ENCODE data around the gene DHFR.

The DHFR gene

GRCh38 chr5:80597500-80597899 is 57.3 kb downstream of the DHFR start:
- TF ChIP-seq, protein P1, sequence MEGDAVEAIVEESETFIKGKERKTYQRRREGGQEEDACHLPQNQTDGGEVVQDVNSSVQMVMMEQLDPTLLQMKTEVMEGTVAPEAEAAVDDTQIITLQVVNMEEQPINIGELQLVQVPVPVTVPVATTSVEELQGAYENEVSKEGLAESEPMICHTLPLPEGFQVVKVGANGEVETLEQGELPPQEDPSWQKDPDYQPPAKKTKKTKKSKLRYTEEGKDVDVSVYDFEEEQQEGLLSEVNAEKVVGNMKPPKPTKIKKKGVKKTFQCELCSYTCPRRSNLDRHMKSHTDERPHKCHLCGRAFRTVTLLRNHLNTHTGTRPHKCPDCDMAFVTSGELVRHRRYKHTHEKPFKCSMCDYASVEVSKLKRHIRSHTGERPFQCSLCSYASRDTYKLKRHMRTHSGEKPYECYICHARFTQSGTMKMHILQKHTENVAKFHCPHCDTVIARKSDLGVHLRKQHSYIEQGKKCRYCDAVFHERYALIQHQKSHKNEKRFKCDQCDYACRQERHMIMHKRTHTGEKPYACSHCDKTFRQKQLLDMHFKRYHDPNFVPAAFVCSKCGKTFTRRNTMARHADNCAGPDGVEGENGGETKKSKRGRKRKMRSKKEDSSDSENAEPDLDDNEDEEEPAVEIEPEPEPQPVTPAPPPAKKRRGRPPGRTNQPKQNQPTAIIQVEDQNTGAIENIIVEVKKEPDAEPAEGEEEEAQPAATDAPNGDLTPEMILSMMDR (IDR thresholded peaks at IDR 0.05; ENCODE audit: insufficient read depth, low read length, missing control alignments): no peak
- ChIA-PET CTCF (no interaction called here), POLR2A (no interaction called here)
- DNase-seq (ENCODE audit: low read depth, low spot score): no peak
- no peak overlapping the region for H3K4me3 ChIP-seq (ENCODE audit: low read depth, low read length)

- DNase-seq (ENCODE audit: low read depth, low spot score): no peak
- TF ChIP-seq, protein P1 (IDR thresholded peaks at IDR 0.05; ENCODE audit: insufficient read depth, low read length, missing control alignments): no peak
- no peak overlapping the region for H3K4me3 ChIP-seq (ENCODE audit: low read depth, low read length)
- POLR2A ChIA-PET: no interaction called here
- CTCF ChIA-PET: interaction anchor here (0.5 kb wide), 1 partner anchor 359 kb away, joined by 3 read pairs; no protein-coding TSS in a partner anchor
Measured at GRCh38 chr5:80594810-80595209, 60.0 kb downstream of the DHFR start.

- TF ChIP-seq, protein P1 (IDR thresholded peaks at IDR 0.05; ENCODE audit: insufficient read depth, low read length, missing control alignments): no peak
- POLR2A ChIA-PET: no interaction called here
- CTCF ChIA-PET: no interaction called here
Measured at GRCh38 chr5:80592761-80593160, 62.0 kb downstream of the DHFR start.

DNA sequence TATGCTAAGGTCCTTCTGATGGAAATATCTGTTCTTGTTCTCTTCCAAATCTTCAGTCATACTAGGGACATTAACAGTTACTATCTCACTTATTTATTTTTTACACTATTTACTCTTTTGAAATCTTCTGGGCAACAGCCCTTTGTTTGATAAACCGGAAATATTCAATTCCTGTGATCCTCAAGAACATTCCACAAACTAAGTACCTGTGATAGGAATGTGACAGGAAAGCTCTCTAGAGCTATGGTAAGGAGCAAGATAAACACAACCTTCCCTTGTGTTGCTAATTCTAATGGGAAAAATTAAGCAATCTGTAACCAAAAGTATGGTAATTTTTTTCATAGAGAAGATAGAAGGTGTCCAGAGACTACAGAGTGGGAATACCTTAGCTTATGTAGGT is 62.7 kb downstream of the DHFR start:
- TF ChIP-seq, protein P1 (IDR thresholded peaks at IDR 0.05; ENCODE audit: insufficient read depth, low read length, missing control alignments): no peak
- ChIA-PET POLR2A (no interaction called here), CTCF (no interaction called here)
- no peak overlapping the region for H3K4me3 ChIP-seq (ENCODE audit: low read depth, low read length)
- DNase-seq (ENCODE audit: low read depth, low spot score): no peak

More at GRCh38 chr5:80592761-80593160, 62.0 kb downstream of the DHFR start:
- no peak overlapping the region for H3K4me3 ChIP-seq (ENCODE audit: low read depth, low read length)
- DNase-seq (ENCODE audit: low read depth, low spot score): no peak

DNA sequence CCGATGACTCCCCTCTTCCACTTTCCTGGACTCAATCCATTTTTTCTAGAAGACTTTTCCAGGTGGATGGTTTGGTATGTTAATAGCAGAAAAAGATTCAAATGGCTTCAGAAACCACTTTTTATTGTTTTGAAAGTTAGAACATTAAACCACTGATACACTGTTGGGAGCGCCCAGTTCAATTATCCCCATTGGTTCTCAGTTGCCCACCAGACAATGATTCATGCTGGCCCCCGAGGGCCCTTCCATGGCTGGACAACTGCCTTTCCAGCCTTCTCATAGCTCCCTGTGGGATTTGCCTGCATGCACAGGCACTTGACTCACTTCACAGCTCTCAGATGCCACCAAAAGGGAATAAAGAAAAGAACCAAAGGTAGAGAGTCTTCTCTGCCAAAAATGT is 63.4 kb downstream of the DHFR start:
- no peak overlapping the region for H3K4me3 ChIP-seq (ENCODE audit: low read depth, low read length)
- no peak for DNase-seq (ENCODE audit: low read depth, low spot score)
- POLR2A ChIA-PET: no interaction called here
- CTCF ChIA-PET: no interaction called here
- TF ChIP-seq, protein P1 (IDR thresholded peaks at IDR 0.05; ENCODE audit: insufficient read depth, low read length, missing control alignments): no peak

GRCh38 chr5:80590766-80591165 is 64.0 kb downstream of the DHFR start:
- POLR2A ChIA-PET: no interaction called here

More at GRCh38 chr5:80590766-80591165, 64.0 kb downstream of the DHFR start:
- CTCF ChIA-PET: no interaction called here
- no peak for DNase-seq (ENCODE audit: low read depth, low spot score)
- TF ChIP-seq, protein P1 (IDR thresholded peaks at IDR 0.05; ENCODE audit: insufficient read depth, low read length, missing control alignments): no peak
- H3K4me3 ChIP-seq (ENCODE audit: low read depth, low read length): no peak overlapping the region
